HFFc6 (cell line): ENCODE data around the gene BICDL2. TPM values are rescaled to one million over a fixed set of nuclear protein-coding genes. Genes with fewer than 3 reads are reported as not detected.

Source experiments
- DNase-seq: peaks from one replicate; pipeline ENCODE4 v3.0.0-alpha.2; 2018
- H3K27ac Mint-ChIP-seq: 2 replicates; pipeline ENCODE4 v1.8.0; 2020; ENCODE audit warnings: mild to moderate bottlenecking, mixed read lengths
- H3K27me3 Mint-ChIP-seq: 2 replicates; pipeline ENCODE4 v1.8.0; 2021; ENCODE audit warnings: mild to moderate bottlenecking, moderate library complexity, mixed read lengths; ENCODE audit not compliant: insufficient read depth
- H3K36me3 Mint-ChIP-seq: 2 replicates; pipeline ENCODE4 v1.8.0; 2021; ENCODE audit warnings: low read depth, mixed read lengths
- H3K4me1 Mint-ChIP-seq: 2 replicates; pipeline ENCODE4 v1.8.0; 2020; ENCODE audit warnings: low read depth, mixed read lengths
- H3K4me3 Mint-ChIP-seq: 2 replicates; pipeline ENCODE4 v1.8.0; 2020; ENCODE audit warnings: mild to moderate bottlenecking, moderate library complexity, mixed read lengths
- H3K9me3 Mint-ChIP-seq: 2 replicates; pipeline ENCODE4 v1.8.0; 2020; ENCODE audit warnings: mild to moderate bottlenecking, mixed read lengths
- CTCF ChIP-seq: fragments of 200-600 bp; sonication (generic); IDR thresholded peaks from 2 replicates; pipeline ENCODE4 v1.5.0; 2021; ENCODE audit warnings: antibody characterized with exemption, mild to moderate bottlenecking
- total RNA-seq, 6 experiments: library from RNA; stranded (reverse); fragmentation: NEBNext Ultra II Directional; extraction: Animal tissue kit (Norgen Biotek cat#: 25700); gene quantifications; 2 replicates in 1 of 6; 3 replicates in 5 of 6; pipeline ENCODE4 v1.2.3, GENCODE V29; 2021

Gene BICDL2
- total RNA-seq, 6 experiments from 2014 or later: not detected

GRCh38 chr16:2981177-2981898, 55.4 kb downstream of the BICDL2 start:
- Mint-ChIP-seq H3K9me3 (no peaks in the 10 kb centered on the region), H3K27ac (peak overlapping the region; percentile 73), H3K4me3 (peak overlapping the region; percentile 83), H3K4me1 (peaks cover 24% of the 10 kb centered on the region), H3K36me3 (no peaks in the 10 kb centered on the region), H3K27me3 (peaks cover 7% of the 10 kb centered on the region)
- DNase-seq: no peak
- TF ChIP-seq CTCF: no peak

- Mint-ChIP-seq H3K4me1 (peaks cover 24% of the 10 kb centered on the region), H3K27me3 (peaks cover 5% of the 10 kb centered on the region; the same call in 1 of the 2 replicates), H3K36me3 (no peaks in the 10 kb centered on the region), H3K27ac (peak within 1 kb of the TSS; percentile 73), H3K9me3 (no peaks in the 10 kb centered on the region), H3K4me3 (peak within 1 kb of the TSS; percentile 88)
- no peak for TF ChIP-seq CTCF
- DNase-seq: peak; percentile 67
Observed at GRCh38 chr16:2980227-2981176, 56.2 kb downstream of the BICDL2 start, which contains the start of gene PKMYT1. TSS of gene PKMYT1 (minus strand) at chr16:2980446. CDS start at chr16:2979657, 789 bp downstream.

- Mint-ChIP-seq H3K9me3 (no peaks in the 10 kb centered on the region), H3K27ac (peak overlapping the region; percentile 66), H3K36me3 (no peaks in the 10 kb centered on the region), H3K4me3 (peak overlapping the region; percentile 88), H3K27me3 (peaks cover 3% of the 10 kb centered on the region; the same call in 1 of the 2 replicates), H3K4me1 (peaks cover 24% of the 10 kb centered on the region)
- DNase-seq: no peak
- no peak for TF ChIP-seq CTCF
Observed at GRCh38 chr16:2979669-2980226, 57.0 kb downstream of the BICDL2 start.

Other genes with a start within 250 kb of the BICDL2 start
- gene PRSS33, start 249.4 kb downstream of the BICDL2 start, total RNA-seq: not detected
- gene PRSS41, start 238.5 kb downstream of the BICDL2 start, total RNA-seq: not detected
- not detected for gene PRSS21, start 219.7 kb downstream of the BICDL2 start, total RNA-seq
- gene ZG16B, start 206.6 kb downstream of the BICDL2 start, total RNA-seq: under 1 TPM in 4 of 6 experiments, not detected in 2; 0.41 to 0.68 (median 0.46) TPM
- not detected for gene PRSS22, start 178.8 kb downstream of the BICDL2 start, total RNA-seq
- 10 to 100 TPM; 24.5 to 29.3 (median 26.1) TPM for gene FLYWCH2, start 153.7 kb downstream of the BICDL2 start, total RNA-seq
- 10 to 100 TPM; 30.3 to 34.9 (median 33.7) TPM for gene FLYWCH1, start 125.0 kb downstream of the BICDL2 start, total RNA-seq
- gene KREMEN2, start 72.7 kb downstream of the BICDL2 start, total RNA-seq: not detected
- 10 to 100 TPM in 5 of 6 experiments, 1 to 10 TPM in 1; 5.7 to 16.5 (median 13.7) TPM for gene PAQR4, start 67.6 kb downstream of the BICDL2 start, total RNA-seq
- gene PKMYT1, start 56.5 kb downstream of the BICDL2 start, total RNA-seq: 10 to 100 TPM; 21.1 to 40.8 (median 36.7) TPM
- not detected for gene CLDN9, start 24.0 kb downstream of the BICDL2 start, total RNA-seq
- under 1 TPM in 1 of 6 experiments, not detected in 5; 0.21 TPM for gene CLDN6, start 18.8 kb downstream of the BICDL2 start, total RNA-seq
- gene TNFRSF12A, start 16.6 kb downstream of the BICDL2 start, total RNA-seq: 100 to 1,000 TPM; 392 to 451 (median 429) TPM
- 10 to 100 TPM; 54.6 to 90.3 (median 83.2) TPM for gene HCFC1R1, start 13.0 kb downstream of the BICDL2 start, total RNA-seq
- gene THOC6, start 12.9 kb downstream of the BICDL2 start, total RNA-seq: 10 to 100 TPM; 18.2 to 21.6 (median 19.9) TPM
- under 1 TPM in 3 of 6 experiments, not detected in 3; 0.05 to 0.17 (median 0.07) TPM for gene MMP25, start 9.6 kb upstream of the BICDL2 start, total RNA-seq
- gene IL32, start 28.7 kb upstream of the BICDL2 start, total RNA-seq: 1 to 10 TPM in 5 of 6 experiments, under 1 TPM in 1; 1.00 to 2.3 (median 1.7) TPM
- gene ZSCAN10, start 62.4 kb upstream of the BICDL2 start, total RNA-seq: not detected
- 10 to 100 TPM in 2 of 6 experiments, 1 to 10 TPM in 4; 7.6 to 10.2 (median 9.5) TPM for gene ZNF205, start 75.6 kb upstream of the BICDL2 start, total RNA-seq
- 1 to 10 TPM; 5.9 to 7.3 (median 6.9) TPM for gene ZNF213, start 98.1 kb upstream of the BICDL2 start, total RNA-seq
- not detected for gene OR1F1, start 151.3 kb upstream of the BICDL2 start, total RNA-seq
- 1 to 10 TPM; 5.1 to 6.3 (median 5.7) TPM for gene ZNF200, start 198.2 kb upstream of the BICDL2 start, total RNA-seq
- gene MEFV, start 219.7 kb upstream of the BICDL2 start, total RNA-seq: under 1 TPM in 1 of 6 experiments, not detected in 5; 0.09 TPM
- gene ZNF263, start 246.5 kb upstream of the BICDL2 start, total RNA-seq: 10 to 100 TPM; 19.7 to 24.5 (median 20.8) TPM